HG02885 (cell line): ENCODE data around the gene AOPEP.
"Not testable (repeated sequence)": the region's sequence is repeated elsewhere in the genome, so short reads cannot be mapped to it uniquely, and the experiment has no call there.

Experiments
- ATAC-seq: cut with Tn5 transposase; IDR thresholded peaks from one replicate; pipeline ENCODE4 v1.9.1; 2021; ENCODE audit warnings: mild to moderate bottlenecking; ENCODE audit not compliant: unreplicated experiment, poor library complexity

AOPEP gene

GRCh38 chr9:94941211-94941875 is 214.8 kb downstream of the AOPEP start:
- ATAC-seq = no peak

GRCh38 chr9:94944626-94945025 is 218.1 kb downstream of the AOPEP start:
- no peak for ATAC-seq

- no peak for ATAC-seq
Observed at GRCh38 chr9:94945197-94946144, 219.0 kb downstream of the AOPEP start.

- ATAC-seq = no peak
Observed at GRCh38 chr9:94946256-94946655, 219.8 kb downstream of the AOPEP start.

GRCh38 chr9:94948567-94949235 is 222.2 kb downstream of the AOPEP start:
- ATAC-seq = no peak

GRCh38 chr9:94949370-94949769 is 222.9 kb downstream of the AOPEP start:
- ATAC-seq = no peak

GRCh38 chr9:94950040-94950578 is 223.6 kb downstream of the AOPEP start:
- no peak for ATAC-seq

GRCh38 chr9:94950579-94951323 is 224.3 kb downstream of the AOPEP start:
- ATAC-seq = no peak

GRCh38 chr9:94951324-94952135 is 225.0 kb downstream of the AOPEP start:
- ATAC-seq = no peak

- ATAC-seq = peak; percentile 83
Observed at GRCh38 chr9:94952565-94953373, 226.3 kb downstream of the AOPEP start.

- ATAC-seq = no peak
Observed at GRCh38 chr9:94956731-94957130, 230.2 kb downstream of the AOPEP start.

GRCh38 chr9:94960964-94961363 is 234.5 kb downstream of the AOPEP start:
- no peak for ATAC-seq

- no peak for ATAC-seq
Observed at GRCh38 chr9:94961870-94962269, 235.4 kb downstream of the AOPEP start.

GRCh38 chr9:94965631-94966030 is 239.1 kb downstream of the AOPEP start:
- ATAC-seq = not testable (repeated sequence)

GRCh38 chr9:94966046-94966445 is 239.5 kb downstream of the AOPEP start:
- ATAC-seq = not testable (repeated sequence)

- no peak for ATAC-seq
Observed at GRCh38 chr9:94967482-94967881, 241.0 kb downstream of the AOPEP start.

- ATAC-seq = no peak
Observed at GRCh38 chr9:94971378-94972131, 245.1 kb downstream of the AOPEP start.
